NCI-H1105 (cell line): ENCODE data around the gene ABCB6.
"Not testable (repeated sequence)": the region's sequence is repeated elsewhere in the genome, so short reads cannot be mapped to it uniquely, and the experiment has no call there.

Source experiments
- DNase-seq: peaks from one replicate; lab custom pipeline; 2025; lab: John Stamatoyannopoulos, UW

Gene ABCB6

GRCh38 chr2:219213486-219214071, 5.2 kb downstream of the ABCB6 start:
- DNase-seq, result no peak

DNA sequence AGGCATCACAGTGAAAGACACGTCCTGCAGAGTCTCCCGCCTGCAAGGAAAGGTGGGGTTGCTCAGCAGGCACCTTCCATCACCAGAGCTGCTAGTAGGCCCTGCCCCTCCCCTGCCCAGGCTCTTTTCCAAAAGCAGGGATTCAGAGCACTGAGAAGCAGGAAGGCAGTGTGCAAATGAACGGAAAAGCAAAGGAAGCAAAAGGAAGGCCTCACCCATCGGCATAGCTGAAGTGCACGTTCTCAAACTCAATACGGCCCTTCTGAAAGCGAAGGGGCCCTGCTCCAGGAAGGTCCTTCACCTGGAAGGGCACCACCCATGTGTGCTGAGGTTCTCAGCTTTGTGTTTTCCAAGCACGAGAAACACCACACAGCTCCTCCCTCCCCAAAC, 5.7 kb downstream of the ABCB6 start:
- no peak for DNase-seq

- DNase-seq, result no peak
These were observed 7.8 kb downstream of the ABCB6 start for GRCh38 chr2:219210886-219211362.

DNA sequence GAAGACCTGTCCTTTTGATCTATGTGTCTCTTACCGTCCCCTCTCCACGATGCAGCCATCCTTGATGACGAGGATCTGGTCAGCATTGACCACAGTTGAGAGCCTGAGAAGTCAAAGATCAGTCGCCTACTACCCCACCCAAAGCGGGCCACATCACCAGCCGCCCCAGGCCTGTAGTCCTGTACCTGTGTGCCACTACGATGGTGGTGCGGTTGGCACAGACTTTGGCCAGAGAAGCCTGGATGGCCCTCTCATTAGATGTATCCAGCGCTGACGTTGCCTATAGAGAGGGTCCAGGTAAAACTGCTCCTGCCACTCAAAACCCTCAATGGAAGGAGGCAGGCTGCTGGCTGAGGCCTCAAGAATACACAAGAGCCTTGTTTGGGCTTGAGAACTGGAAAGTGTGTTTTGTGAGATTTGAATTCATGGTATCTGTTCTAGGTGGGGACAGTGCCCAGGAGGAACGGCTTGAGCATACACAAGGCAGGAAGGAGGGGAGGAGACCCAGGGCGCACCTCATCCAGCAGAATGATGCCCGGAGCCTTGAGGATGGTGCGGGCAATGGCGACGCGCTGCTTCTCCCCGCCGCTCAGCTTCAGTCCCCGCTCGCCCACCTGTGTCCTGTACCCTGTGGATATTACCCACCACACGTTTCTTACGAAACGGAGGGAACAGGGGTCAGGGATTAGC, 8.4 kb downstream of the ABCB6 start:
- DNase-seq, result no peak

- no peak for DNase-seq
These were observed 9.2 kb downstream of the ABCB6 start for GRCh38 chr2:219209236-219210195.

- DNase-seq, result peak; percentile 19
These were observed 10.6 kb downstream of the ABCB6 start for GRCh38 chr2:219207884-219208740.

DNA sequence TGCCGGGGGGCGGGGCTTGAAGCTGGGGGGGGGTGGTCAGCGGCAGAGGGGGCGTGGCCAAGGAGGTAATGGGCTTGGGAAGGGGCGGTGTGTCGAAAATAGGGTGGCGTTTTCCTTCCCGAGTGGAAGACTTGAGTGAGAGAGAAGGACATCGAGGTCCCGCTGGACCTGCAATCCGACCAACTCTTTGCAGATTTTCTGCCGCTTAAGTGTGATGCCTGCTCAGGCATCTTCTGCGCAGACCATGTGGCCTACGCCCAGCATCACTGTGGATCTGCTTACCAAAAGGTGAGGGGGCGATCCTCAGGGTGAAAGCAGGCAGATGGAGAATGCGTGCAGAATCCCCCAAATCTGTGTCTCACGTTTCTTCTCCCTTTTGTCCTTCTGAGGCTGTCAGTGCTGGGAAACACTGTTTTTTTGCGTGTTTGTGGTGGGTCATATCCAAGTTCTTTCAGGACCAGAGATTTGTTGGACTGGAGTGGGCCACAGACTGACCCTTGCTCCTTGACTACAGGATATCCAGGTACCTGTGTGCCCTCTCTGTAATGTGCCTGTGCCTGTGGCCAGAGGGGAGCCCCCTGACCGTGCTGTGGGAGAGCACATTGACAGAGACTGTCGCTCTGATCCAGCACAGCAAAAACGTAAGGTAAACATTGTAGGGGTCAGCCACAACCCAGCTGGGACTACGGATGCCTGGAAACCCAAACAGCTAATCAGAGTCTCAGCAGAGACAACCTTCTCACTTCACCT, 11.4 kb downstream of the ABCB6 start:
- DNase-seq, result no peak

DNA sequence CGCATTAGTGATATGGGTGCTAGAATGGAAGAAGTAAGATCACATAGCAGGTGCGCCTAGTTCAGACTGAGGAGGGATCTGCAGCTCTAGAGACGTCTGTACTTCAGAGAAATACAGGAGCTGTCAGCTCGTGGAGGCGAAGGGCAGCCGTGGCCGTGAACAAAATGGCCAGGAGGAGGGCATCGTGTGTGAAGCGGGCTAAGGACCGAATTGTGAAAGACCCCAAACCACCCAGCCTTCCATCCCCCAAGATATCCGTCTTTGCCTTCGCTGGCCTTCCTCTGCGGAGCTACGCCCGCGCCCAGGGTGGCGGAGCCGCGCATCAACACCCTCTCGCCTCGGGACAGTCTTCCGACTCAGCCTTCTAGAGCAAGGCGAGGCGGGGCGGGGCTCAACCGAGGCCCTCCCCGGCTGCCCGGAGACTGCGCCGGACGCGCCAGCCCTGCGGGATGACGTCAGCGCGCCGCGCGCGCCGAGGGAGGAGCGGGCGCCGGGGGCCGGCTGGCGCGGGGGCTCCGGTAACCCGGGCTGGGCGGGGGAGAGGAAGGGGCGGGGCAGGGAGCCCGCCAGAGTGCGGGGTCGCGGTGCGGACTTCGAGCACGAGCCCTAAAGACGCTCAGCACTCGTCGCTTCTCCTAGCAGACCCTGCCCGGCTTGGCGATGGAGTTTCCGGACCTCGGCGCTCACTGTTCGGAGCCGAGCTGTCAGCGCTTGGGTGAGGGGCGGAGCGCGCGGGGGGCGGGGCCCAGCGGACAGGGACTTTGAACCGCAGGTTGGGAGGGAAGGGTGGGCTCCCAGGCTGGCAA, 12.2 kb downstream of the ABCB6 start, which contains the start of gene ZFAND2B:
TSS of gene ZFAND2B (plus strand) at position 455 of the 806 bp plus-strand sequence. CDS start at position 661, 206 bp downstream.
- peak; percentile 89 for DNase-seq

DNA sequence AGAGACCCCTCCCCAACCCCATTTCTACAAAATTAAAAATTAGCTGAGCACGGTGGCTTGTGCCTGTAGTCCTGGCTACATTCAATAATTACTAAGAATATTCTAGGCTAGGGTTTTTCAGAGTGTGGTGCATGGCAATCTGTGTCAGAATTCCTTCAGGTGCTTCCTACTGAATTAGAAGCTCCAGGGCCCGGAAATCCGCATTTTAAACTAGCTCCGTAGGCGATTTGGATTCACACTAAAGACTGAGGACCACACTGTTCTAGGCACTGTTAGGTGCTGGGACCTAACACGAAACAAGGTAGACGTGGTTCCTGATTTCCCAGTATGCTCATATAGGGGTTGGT, 12.8 kb downstream of the ABCB6 start:
- no peak for DNase-seq

DNA sequence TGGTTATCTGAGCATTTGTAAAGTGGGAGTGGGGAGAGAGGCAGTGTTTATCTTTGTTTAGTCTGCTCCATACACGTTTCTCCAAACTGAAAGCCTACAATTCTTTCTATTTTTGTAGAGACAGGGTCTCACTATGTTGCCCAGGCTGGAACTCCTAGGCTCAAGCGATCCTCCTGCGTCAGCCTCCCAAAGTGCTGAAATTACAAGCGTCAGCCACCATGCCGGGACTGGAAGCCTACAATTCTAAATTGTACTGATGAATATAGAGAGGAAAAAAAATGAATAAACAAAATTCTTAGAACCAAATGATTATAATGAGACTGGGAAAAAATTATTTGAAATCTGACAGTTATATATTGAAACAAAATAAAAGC, 13.6 kb downstream of the ABCB6 start:
- DNase-seq, result no peak

DNA sequence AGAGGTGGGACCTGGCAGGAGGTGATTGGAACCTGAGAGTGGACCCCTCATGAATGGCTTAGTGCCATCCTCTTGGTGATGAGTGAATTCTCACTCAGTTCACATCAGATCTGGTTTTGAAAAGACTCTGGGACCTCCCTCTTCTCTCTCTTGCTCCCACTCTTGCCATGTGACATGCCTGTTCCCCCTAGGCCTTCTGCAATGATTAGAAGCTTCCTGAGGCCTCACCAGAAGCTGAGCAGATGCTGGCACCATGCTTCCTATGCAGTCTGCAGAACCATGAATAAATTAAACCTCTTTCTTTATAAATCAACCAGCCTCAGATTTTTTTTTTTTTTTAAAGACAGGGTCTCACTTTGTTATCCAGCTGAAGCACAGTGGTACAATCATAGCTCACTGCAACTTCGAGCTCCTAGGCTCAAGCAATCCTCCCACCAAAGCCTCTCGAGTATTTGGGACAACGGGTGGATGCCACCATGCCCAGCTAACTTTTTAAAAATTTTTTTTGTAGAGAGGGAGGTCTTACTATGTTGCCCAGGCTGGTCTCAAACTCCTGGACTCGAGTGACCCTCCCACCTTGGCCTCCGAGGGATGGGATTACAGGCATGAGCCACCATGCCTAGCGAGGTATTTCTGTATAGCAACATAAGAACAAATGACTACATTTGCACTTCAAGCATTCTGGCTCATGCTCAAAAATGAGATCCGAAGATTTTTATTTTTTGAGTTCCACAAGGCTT, 14.2 kb downstream of the ABCB6 start:
- DNase-seq, result no peak

DNA sequence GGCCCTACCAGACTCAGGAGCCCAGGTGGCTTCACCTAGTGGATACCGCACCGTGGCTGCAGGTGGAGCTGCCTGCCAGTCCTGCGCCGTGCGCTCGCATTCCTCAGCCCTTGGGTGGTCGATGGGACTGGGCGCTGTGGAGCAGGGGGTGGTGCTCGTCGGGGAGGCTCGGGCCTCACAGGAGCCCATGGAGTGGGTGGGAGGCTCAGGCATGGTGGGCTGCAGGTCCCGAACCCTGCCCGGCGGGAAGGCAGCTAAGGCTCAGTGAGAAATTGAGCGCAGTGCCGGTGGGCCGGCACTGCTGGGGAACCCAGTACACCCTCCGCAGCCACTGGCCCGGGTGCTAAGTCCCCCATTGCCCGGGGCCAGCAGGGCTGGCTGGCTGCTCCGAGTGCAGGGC, 17.4 kb downstream of the ABCB6 start:
- DNase-seq, result not testable (repeated sequence)

GRCh38 chr2:219200502-219201326, 18.0 kb downstream of the ABCB6 start:
- DNase-seq, result not testable (repeated sequence)

DNA sequence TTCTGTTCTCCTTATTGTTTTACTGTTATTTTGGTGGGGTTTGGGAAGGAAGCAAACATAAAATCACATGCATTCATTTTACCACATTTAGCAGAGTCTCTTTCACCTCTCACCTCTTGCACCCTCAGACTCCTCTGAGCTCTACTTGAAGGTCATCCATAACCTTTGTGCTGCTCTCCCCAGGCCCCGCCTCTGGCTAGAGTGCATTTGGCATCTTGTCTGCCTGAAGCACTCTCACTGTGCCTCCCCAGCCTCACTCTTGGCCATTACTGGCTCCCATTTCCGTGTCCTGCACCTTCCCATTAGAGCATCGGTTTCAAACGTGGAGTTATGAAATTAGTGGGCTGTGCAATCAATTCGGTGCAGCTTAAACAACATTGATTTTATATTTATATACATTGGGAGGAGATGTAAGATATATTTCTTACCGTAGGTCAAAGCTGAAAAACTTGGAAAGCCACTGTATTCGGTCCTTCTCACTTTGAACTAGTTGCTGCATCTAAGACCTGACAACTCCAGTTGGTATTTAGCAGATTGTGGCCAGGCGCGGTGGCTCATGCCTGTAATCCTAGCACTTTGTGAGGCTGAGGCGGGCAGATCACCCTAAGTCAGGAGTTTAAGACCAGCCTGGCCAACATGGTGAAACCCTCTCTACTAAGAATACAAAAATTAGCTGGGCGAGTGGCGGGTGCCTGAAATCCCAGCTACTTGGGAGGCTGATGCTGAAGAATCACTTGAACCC, 19.1 kb downstream of the ABCB6 start:
- no peak for DNase-seq

- DNase-seq, result no peak
These were observed 19.8 kb downstream of the ABCB6 start for GRCh38 chr2:219198974-219199373.

- DNase-seq, result no peak
These were observed 21.4 kb downstream of the ABCB6 start for GRCh38 chr2:219197388-219197787.

DNA sequence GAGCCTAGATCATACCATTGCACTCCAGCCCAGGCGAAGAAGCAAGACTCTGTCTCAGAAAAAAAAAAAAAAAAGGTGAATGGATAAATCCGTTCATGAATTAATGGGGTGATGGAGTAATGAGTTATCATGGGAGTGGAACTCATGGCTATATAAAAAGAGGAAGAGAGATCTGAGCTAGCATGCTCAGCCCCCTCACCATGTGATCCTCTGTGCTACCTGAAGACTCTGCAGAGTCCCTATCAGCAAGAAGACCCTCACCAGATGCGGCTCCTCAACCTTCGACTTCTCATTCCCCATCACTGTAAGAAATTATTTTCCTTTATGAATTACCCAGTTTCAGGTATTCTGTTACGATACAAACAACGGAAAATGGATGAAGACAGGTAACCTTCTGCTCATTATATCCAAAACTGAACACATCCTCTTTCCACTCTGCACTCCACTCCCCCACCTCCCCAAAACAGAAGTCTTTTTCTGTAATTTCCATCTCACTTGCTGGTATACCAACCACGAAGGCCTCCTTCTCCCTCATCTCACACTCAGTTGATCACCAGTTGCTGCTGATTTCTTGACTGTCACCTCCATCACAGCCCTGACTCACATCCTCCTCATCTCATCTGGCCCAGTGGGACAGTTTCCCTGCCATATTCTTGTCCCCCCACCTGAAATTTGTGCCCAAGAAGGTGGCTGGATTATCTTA, 31.9 kb downstream of the ABCB6 start:
- DNase-seq, result no peak
